ENCODE measurements around the gene TFPI2.

Gene TFPI2, protein sequence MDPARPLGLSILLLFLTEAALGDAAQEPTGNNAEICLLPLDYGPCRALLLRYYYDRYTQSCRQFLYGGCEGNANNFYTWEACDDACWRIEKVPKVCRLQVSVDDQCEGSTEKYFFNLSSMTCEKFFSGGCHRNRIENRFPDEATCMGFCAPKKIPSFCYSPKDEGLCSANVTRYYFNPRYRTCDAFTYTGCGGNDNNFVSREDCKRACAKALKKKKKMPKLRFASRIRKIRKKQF

GRCh38 chr7:93890464-93891068, at the start of gene TFPI2:
Gene TFPI2, minus strand, starts transcription at chr7:93890753. Its CDS starts 75 bp downstream, at chr7:93890678.
- TF ChIP-seq Cebpa-rat (IDR thresholded peaks at IDR 0.05) = no peak
- Histone ChIP-seq H3K36me3 (no peaks in the 10 kb centered on the region), H4K20me1 (no peaks in the 10 kb centered on the region), H3K4me1 (peaks cover 9% of the 10 kb centered on the region; the same call in 1 of the 2 replicates), H3K9ac (no peak within 1 kb of the TSS), H3K4me2 (peak within 1 kb of the TSS; percentile 51), H3K27ac (no peak within 1 kb of the TSS), H3K27me3 (peaks cover 37% of the 10 kb centered on the region), H3K4me3 (peak within 1 kb of the TSS; percentile 52), H3K9me3 (peaks cover 16% of the 10 kb centered on the region)

DNA sequence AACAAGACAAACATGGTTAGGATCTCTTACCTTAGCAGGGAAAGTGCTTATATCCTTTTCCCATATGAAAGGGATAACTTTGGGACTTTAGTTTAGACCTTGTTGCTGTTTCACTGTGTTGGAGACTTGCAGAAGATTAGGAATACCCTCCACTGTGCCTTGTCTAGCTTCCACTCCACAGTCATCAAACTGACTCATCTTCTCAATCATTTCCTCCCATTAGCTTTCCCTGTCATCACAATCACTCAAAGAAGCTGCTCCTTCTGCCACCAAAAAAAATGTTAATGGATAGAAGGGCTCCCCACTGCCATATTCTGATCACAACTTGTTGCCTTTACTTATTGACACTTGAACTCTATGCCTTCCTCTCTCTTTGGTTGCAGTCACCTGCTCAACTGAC, 47.7 kb upstream of the TFPI2 start:
- Histone ChIP-seq H3K4me1 (peaks cover 4% of the 10 kb centered on the region; the same call in 1 of the 2 replicates), H3K4me3 (no peak overlapping the region), H3K9me3 (no peaks in the 10 kb centered on the region), H3K9ac (no peak overlapping the region), H3K27ac (no peak overlapping the region), H3K27me3 (no peaks in the 10 kb centered on the region), H3K36me3 (no peaks in the 10 kb centered on the region), H4K20me1 (no peaks in the 10 kb centered on the region), H3K4me2 (no peak overlapping the region)
- TF ChIP-seq Cebpa-rat (IDR thresholded peaks at IDR 0.05) = no peak

- H4K20me1 ChIP-seq = no peaks in the 10 kb centered on the region
- no peak overlapping the region for H3K27ac ChIP-seq
- no peaks in the 10 kb centered on the region for H3K9me3 ChIP-seq
- no peak overlapping the region for H3K4me3 ChIP-seq
- H3K4me2 ChIP-seq = no peak overlapping the region
- TF ChIP-seq Cebpa-rat (IDR thresholded peaks at IDR 0.05) = no peak
- no peaks in the 10 kb centered on the region for H3K36me3 ChIP-seq
- H3K9ac ChIP-seq = no peak overlapping the region
- H3K27me3 ChIP-seq = no peaks in the 10 kb centered on the region
- H3K4me1 ChIP-seq = no peaks in the 10 kb centered on the region
Observed at GRCh38 chr7:93937818-93938217, 47.3 kb upstream of the TFPI2 start.

GRCh38 chr7:93935102-93935501, 44.5 kb upstream of the TFPI2 start:
- H3K9me3 ChIP-seq = no peaks in the 10 kb centered on the region
- no peak overlapping the region for H3K9ac ChIP-seq
- H3K4me2 ChIP-seq = no peak overlapping the region
- no peaks in the 10 kb centered on the region for H3K27me3 ChIP-seq
- H3K4me3 ChIP-seq = no peak overlapping the region
- H3K36me3 ChIP-seq = no peaks in the 10 kb centered on the region
- peaks cover 6% of the 10 kb centered on the region for H3K4me1 ChIP-seq
- H3K27ac ChIP-seq = no peak overlapping the region
- H4K20me1 ChIP-seq = no peaks in the 10 kb centered on the region
- no peak for TF ChIP-seq Cebpa-rat (IDR thresholded peaks at IDR 0.05)

DNA sequence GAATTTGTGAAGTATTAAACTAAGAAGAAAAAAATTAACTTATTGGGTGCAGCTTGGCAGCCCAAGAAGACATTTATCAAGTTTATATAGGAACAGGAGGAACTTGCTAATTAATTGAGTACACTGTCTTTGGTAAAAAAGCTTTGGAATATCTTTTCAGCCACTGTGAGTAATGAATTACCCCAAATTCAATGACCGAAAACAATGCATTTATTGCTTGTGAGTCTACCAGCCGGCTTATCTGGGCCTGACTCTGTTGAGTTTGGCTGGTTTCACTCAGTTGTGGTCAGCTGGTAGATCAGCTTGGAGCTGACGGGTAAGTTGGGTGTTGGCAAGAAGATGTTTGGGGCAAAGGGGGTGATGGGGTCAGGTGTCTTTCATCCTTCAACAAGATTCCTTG, 42.6 kb upstream of the TFPI2 start:
- no peaks in the 10 kb centered on the region for H3K27me3 ChIP-seq
- H3K9me3 ChIP-seq = no peaks in the 10 kb centered on the region
- H3K27ac ChIP-seq = no peak overlapping the region
- no peaks in the 10 kb centered on the region for H3K36me3 ChIP-seq
- no peak overlapping the region for H3K4me3 ChIP-seq
- H3K4me1 ChIP-seq = peaks cover 10% of the 10 kb centered on the region
- TF ChIP-seq Cebpa-rat (IDR thresholded peaks at IDR 0.05) = no peak
- H3K9ac ChIP-seq = no peak overlapping the region
- H3K4me2 ChIP-seq = no peak overlapping the region
- no peaks in the 10 kb centered on the region for H4K20me1 ChIP-seq

GRCh38 chr7:93931655-93932054, 41.1 kb upstream of the TFPI2 start:
- H3K4me2 ChIP-seq = no peak overlapping the region
- H3K4me3 ChIP-seq = no peak overlapping the region
- no peak overlapping the region for H3K9ac ChIP-seq
- no peaks in the 10 kb centered on the region for H3K27me3 ChIP-seq
- no peaks in the 10 kb centered on the region for H3K36me3 ChIP-seq
- no peaks in the 10 kb centered on the region for H4K20me1 ChIP-seq
- no peak for TF ChIP-seq Cebpa-rat (IDR thresholded peaks at IDR 0.05)
- H3K4me1 ChIP-seq = peaks cover 10% of the 10 kb centered on the region
- no peaks in the 10 kb centered on the region for H3K9me3 ChIP-seq
- no peak overlapping the region for H3K27ac ChIP-seq

GRCh38 chr7:93927585-93927984, 37.0 kb upstream of the TFPI2 start:
- Histone ChIP-seq H3K36me3 (no peaks in the 10 kb centered on the region), H3K4me3 (no peak overlapping the region), H3K4me1 (peaks cover 10% of the 10 kb centered on the region), H3K27ac (no peak overlapping the region), H3K9me3 (no peaks in the 10 kb centered on the region), H4K20me1 (no peaks in the 10 kb centered on the region), H3K27me3 (no peaks in the 10 kb centered on the region), H3K4me2 (no peak overlapping the region), H3K9ac (no peak overlapping the region)
- no peak for TF ChIP-seq Cebpa-rat (IDR thresholded peaks at IDR 0.05)

DNA sequence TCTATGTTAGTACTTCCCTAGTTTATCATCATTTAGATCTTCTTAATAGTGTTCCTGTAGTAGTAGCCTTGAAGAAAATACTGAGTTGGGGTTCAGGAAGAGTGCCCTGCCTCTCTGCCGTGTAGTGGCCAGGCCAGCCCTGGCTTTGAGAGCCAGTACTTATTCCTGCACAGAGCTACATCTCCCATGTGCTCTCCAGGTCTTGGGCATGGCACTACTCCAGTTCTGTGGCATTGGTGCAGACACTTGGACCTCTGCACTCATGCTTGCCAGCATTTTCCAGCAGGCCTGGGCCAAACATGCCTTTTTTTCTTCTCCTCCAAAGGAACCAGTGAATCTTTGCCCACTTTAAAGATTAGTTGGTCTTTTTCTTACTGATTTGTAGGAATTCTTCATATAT, 36.2 kb upstream of the TFPI2 start:
- no peaks in the 10 kb centered on the region for H4K20me1 ChIP-seq
- peaks cover 14% of the 10 kb centered on the region for H3K4me1 ChIP-seq
- no peak overlapping the region for H3K4me2 ChIP-seq
- H3K27me3 ChIP-seq = no peaks in the 10 kb centered on the region
- no peaks in the 10 kb centered on the region for H3K36me3 ChIP-seq
- H3K27ac ChIP-seq = no peak overlapping the region
- TF ChIP-seq Cebpa-rat (IDR thresholded peaks at IDR 0.05) = no peak
- no peak overlapping the region for H3K4me3 ChIP-seq
- H3K9me3 ChIP-seq = no peaks in the 10 kb centered on the region
- H3K9ac ChIP-seq = no peak overlapping the region

GRCh38 chr7:93923942-93924341, 33.4 kb upstream of the TFPI2 start:
- no peak for TF ChIP-seq Cebpa-rat (IDR thresholded peaks at IDR 0.05)

GRCh38 chr7:93923296-93923695, 32.7 kb upstream of the TFPI2 start:
- Histone ChIP-seq H3K4me3 (peak overlapping the region; percentile 66; the same call in 1 of the 2 replicates), H3K27me3 (no peaks in the 10 kb centered on the region), H3K9ac (no peak overlapping the region), H3K36me3 (no peaks in the 10 kb centered on the region), H3K27ac (no peak overlapping the region), H3K4me2 (no peak overlapping the region; the same call in 1 of the 2 replicates), H4K20me1 (no peaks in the 10 kb centered on the region), H3K9me3 (no peaks in the 10 kb centered on the region), H3K4me1 (peaks cover 16% of the 10 kb centered on the region)
- TF ChIP-seq Cebpa-rat (IDR thresholded peaks at IDR 0.05) = no peak

More at GRCh38 chr7:93923942-93924341, 33.4 kb upstream of the TFPI2 start:
- no peak overlapping the region for H3K9ac ChIP-seq
- no peaks in the 10 kb centered on the region for H4K20me1 ChIP-seq
- no peaks in the 10 kb centered on the region for H3K36me3 ChIP-seq
- H3K9me3 ChIP-seq = no peaks in the 10 kb centered on the region
- peaks cover 16% of the 10 kb centered on the region for H3K4me1 ChIP-seq
- no peak overlapping the region for H3K27ac ChIP-seq
- H3K4me3 ChIP-seq = no peak overlapping the region
- no peak overlapping the region for H3K4me2 ChIP-seq
- H3K27me3 ChIP-seq = no peaks in the 10 kb centered on the region

Data from BLaER1 (cell line).